ENCODE data around the gene CMIP. TPM values are rescaled to one million over a fixed set of nuclear protein-coding genes. Genes with fewer than 3 reads are reported as not detected.
A peak's percentile ranks its signal among the peaks of the same experiment; 100 is the strongest.

The CMIP gene
- total RNA-seq, 5 donors from 2014 or later (not counting 1 experiment from before 2014, with no cell fraction given) = 39.8 to 55.9 (median 42.6) TPM

DNA sequence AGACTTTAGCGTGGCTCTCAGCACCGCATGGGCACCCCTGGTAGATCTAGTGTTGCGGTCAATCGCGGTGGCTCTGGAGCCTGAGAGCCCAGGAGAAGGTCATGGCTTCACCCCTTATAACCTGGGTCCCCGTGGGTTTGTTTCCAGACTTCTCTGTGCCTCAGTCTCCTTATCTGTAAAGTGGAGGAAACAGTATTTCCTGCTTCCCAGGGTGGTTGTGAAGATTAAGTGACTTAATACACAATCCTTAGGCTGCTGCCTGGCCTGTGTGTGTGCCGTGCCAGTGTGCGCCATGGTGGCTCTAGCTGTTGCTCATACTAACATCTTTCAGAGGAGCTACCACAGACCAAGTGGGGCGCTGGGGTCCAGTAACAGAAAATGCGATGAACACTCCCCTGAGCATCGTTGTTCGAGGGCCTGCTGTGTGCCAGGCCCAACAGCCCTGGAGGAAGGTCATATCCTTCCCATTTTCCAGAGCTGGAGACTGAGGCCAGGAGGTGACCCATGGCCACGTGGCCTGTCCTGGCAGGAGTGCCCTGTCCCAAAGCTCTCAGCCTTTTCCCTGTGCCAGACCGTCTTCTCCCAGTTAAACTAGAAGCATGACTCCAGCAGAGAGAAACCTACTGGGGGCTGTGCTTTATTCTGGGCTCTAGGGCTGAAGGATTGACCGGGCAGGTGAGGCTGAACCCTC lies 70.1 kb downstream of the CMIP start:
- Mint-ChIP-seq H3K4me1 (peaks cover 16 to 29% (median 18%) of the 10 kb centered on the region in 3 donors), H3K27me3 (no peaks in the 10 kb centered on the region), H3K36me3 (peaks cover 13% of the 10 kb centered on the region), H3K9me3 (no peaks in the 10 kb centered on the region), H3K4me3 (no peak overlapping the region), H3K27ac (no peak overlapping the region)
- peaks cover 0 to 31% of the 10 kb centered on the region in 2 experiments for H3K4me1 ChIP-seq (ENCODE audit: control insufficient read depth in 1 of 2, extremely low read depth in 1 of 2, insufficient read depth in 2 of 2, low read length in 2 of 2)
- ATAC-seq (replicated peaks in 1 of 4) = no peak
- H3K36me3 ChIP-seq (ENCODE audit: control insufficient read depth in 2 of 2, extremely low read depth in 1 of 2, insufficient read depth in 1 of 2, low read length in 1 of 2) = peaks cover 0 to 7% of the 10 kb centered on the region in 2 donors
- ChIA-PET POLR2A (no interaction called here), CTCF (no interaction called here)
- H3K4me3 ChIP-seq (ENCODE audit: control insufficient read depth in 1 of 2, extremely low read depth in 1 of 2, low read length in 1 of 2) = no peak overlapping the region
- DNase-seq = no peak
- no peaks in the 10 kb centered on the region for H3K27me3 ChIP-seq (replicated peaks in 1 of 2; ENCODE audit: control insufficient read depth in 2 of 2, extremely low read depth in 1 of 2, insufficient read depth in 2 of 2, low read length in 1 of 2)
- 94% methylated on average over 14 of the region's 15 CpGs for WGBS (ENCODE audit: insufficient coverage)
- no peak overlapping the region for H3K27ac ChIP-seq (ENCODE audit: low read length)
- H3K9me3 ChIP-seq = no peaks in the 10 kb centered on the region

DNA sequence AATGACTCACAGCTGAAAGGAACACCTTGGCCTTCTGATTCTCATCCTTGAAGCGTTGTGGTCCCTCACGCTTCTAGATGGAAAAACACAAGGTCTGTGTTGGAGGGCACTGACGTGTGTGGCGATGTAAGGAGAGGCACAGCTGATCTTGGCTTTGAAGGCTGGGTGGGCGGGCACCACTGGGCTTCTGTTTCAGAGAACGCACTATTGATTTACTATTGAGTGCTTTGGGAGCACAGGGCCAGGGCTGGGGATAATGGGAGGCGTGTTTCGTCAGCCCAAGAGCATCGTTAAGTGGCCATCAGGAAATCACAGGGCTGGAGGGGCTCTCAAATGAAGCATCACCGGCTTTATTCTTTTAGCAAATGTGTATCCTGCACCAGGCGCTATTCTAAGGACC lies 70.7 kb downstream of the CMIP start:
- no peaks in the 10 kb centered on the region for H3K9me3 Mint-ChIP-seq

DNA sequence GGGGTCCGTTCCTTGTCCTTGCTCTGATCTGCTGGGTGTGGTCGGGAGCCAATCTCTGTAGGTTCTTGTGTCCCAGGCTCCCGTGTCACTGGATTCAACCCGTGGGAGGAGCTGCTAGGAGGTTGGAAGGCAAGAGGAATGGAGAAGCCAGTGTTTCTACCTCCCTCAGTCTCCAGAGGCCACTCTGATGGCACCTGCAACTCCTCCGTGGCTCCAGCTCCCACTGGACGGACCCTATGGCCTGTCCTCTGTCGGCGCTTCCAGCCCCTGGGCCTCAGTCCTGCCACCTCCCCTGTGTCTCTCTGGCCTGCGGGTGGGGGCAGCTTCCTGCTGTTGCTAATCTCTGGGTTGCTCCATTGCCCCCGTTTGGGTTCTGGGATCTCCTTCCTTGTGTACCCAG lies 71.1 kb downstream of the CMIP start:
- Mint-ChIP-seq H3K4me1 (peaks cover 23 to 38% (median 28%) of the 10 kb centered on the region in 3 donors), H3K36me3 (peaks cover 13% of the 10 kb centered on the region), H3K27ac (peak overlapping the region in 1 of 2 donors; percentile 17), H3K4me3 (no peak overlapping the region), H3K27me3 (no peaks in the 10 kb centered on the region), H3K9me3 (no peaks in the 10 kb centered on the region)
- ChIA-PET CTCF (no interaction called here), POLR2A (interaction anchor here in 1 of 2 donors (0.6 kb wide), 1 partner anchor 11 kb away, joined by 3 read pairs; no protein-coding TSS in a partner anchor)
- no peaks in the 10 kb centered on the region for H3K27me3 ChIP-seq (replicated peaks in 1 of 2; ENCODE audit: control insufficient read depth in 2 of 2, extremely low read depth in 1 of 2, insufficient read depth in 2 of 2, low read length in 1 of 2)
- no peak for ATAC-seq (replicated peaks in 1 of 4)
- H3K4me3 ChIP-seq (ENCODE audit: control insufficient read depth in 1 of 2, extremely low read depth in 1 of 2, low read length in 1 of 2) = no peak overlapping the region
- DNase-seq = no peak
- 96% methylated on average over 7 of the region's 10 CpGs for WGBS (ENCODE audit: insufficient coverage)
- peaks cover 0 to 7% of the 10 kb centered on the region in 2 donors for H3K36me3 ChIP-seq (ENCODE audit: control insufficient read depth in 2 of 2, extremely low read depth in 1 of 2, insufficient read depth in 1 of 2, low read length in 1 of 2)
- H3K9me3 ChIP-seq = no peaks in the 10 kb centered on the region
- peaks cover 0 to 41% of the 10 kb centered on the region in 2 experiments for H3K4me1 ChIP-seq (ENCODE audit: control insufficient read depth in 1 of 2, extremely low read depth in 1 of 2, insufficient read depth in 2 of 2, low read length in 2 of 2)
- no peak overlapping the region for H3K27ac ChIP-seq (ENCODE audit: low read length)

More for the DNA sequence above, 70.7 kb downstream of the CMIP start:
- Histone ChIP-seq H3K27me3 (replicated peaks in 1 of 2; ENCODE audit: control insufficient read depth in 2 of 2, extremely low read depth in 1 of 2, insufficient read depth in 2 of 2, low read length in 1 of 2) (no peaks in the 10 kb centered on the region), H3K4me1 (ENCODE audit: control insufficient read depth in 1 of 2, extremely low read depth in 1 of 2, insufficient read depth in 2 of 2, low read length in 2 of 2) (peaks cover 0 to 36% of the 10 kb centered on the region in 2 experiments), H3K9me3 (no peaks in the 10 kb centered on the region), H3K36me3 (ENCODE audit: control insufficient read depth in 2 of 2, extremely low read depth in 1 of 2, insufficient read depth in 1 of 2, low read length in 1 of 2) (peaks cover 0 to 7% of the 10 kb centered on the region in 2 donors), H3K27ac (ENCODE audit: low read length) (no peak overlapping the region), H3K4me3 (ENCODE audit: control insufficient read depth in 1 of 2, extremely low read depth in 1 of 2, low read length in 1 of 2) (no peak overlapping the region)
- 96% methylated on average over 11 of the region's 11 CpGs for WGBS (ENCODE audit: insufficient coverage)
- ATAC-seq (replicated peaks in 1 of 4) (no peak), DNase-seq (no peak)
- peaks cover 13% of the 10 kb centered on the region for H3K36me3 Mint-ChIP-seq
- H3K27ac Mint-ChIP-seq = no peak overlapping the region
- no peak overlapping the region for H3K4me3 Mint-ChIP-seq
- no peaks in the 10 kb centered on the region for H3K27me3 Mint-ChIP-seq
- peaks cover 20 to 34% (median 23%) of the 10 kb centered on the region in 3 donors for H3K4me1 Mint-ChIP-seq
- POLR2A ChIA-PET = no interaction called here
- CTCF ChIA-PET = no interaction called here

DNA sequence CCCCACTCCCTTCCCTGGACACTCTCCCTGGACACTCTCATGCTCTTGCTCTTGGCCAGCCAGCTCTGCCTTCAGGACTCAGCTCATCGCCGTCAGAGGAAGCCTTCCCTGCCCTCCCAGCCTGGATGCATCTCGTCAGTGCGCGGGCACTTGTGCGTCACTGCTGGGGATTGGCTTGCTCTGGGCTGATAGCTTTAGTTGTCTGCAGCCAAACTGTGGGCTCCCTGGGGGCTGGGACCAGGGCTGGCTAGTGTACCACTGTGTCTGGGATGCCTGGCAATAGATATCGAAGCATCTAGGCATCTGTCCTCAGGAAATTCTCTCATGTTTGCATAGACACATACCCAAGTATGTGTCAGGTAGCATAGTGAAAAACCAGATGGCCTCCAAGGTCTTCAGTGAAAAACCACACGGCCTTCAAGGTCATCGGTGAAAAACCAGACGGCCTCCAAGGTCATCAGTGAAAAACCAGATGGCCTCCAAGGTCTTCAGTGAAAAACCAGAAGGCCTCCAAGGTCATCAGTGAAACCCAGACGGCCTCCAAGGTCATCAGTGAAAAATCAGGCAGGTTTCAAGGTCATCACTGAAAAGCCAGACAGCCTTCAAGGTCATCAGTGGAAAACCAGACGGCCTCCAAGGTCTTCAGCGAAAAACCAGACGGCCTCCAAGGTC lies 72.0 kb downstream of the CMIP start:
- Histone ChIP-seq H3K36me3 (ENCODE audit: control insufficient read depth in 2 of 2, extremely low read depth in 1 of 2, insufficient read depth in 1 of 2, low read length in 1 of 2) (peaks cover 0 to 7% of the 10 kb centered on the region in 2 donors), H3K4me3 (ENCODE audit: control insufficient read depth in 1 of 2, extremely low read depth in 1 of 2, low read length in 1 of 2) (no peak overlapping the region), H3K27me3 (replicated peaks in 1 of 2; ENCODE audit: control insufficient read depth in 2 of 2, extremely low read depth in 1 of 2, insufficient read depth in 2 of 2, low read length in 1 of 2) (no peaks in the 10 kb centered on the region), H3K27ac (ENCODE audit: low read length) (no peak overlapping the region), H3K9me3 (no peaks in the 10 kb centered on the region), H3K4me1 (ENCODE audit: control insufficient read depth in 1 of 2, extremely low read depth in 1 of 2, insufficient read depth in 2 of 2, low read length in 2 of 2) (peaks cover 0 to 50% of the 10 kb centered on the region in 2 experiments)
- no peaks in the 10 kb centered on the region for H3K9me3 Mint-ChIP-seq
- H3K27ac Mint-ChIP-seq = peak overlapping the region in 1 of 2 donors; percentile 16
- H3K4me3 Mint-ChIP-seq = no peak overlapping the region
- H3K27me3 Mint-ChIP-seq = no peaks in the 10 kb centered on the region
- 97% methylated on average over 14 of the region's 14 CpGs for WGBS (ENCODE audit: insufficient coverage)
- H3K4me1 Mint-ChIP-seq = peaks cover 32 to 43% (median 37%) of the 10 kb centered on the region in 3 donors
- peaks cover 13% of the 10 kb centered on the region for H3K36me3 Mint-ChIP-seq
- CTCF ChIA-PET = no interaction called here
- ATAC-seq (replicated peaks in 1 of 4) (no peak), DNase-seq (no peak)
- POLR2A ChIA-PET = interaction anchor here in 1 of 2 donors (0.5 to 0.6 kb wide), 2 partner anchors 12 to 35 kb away, joined by 3 to 6 read pairs; no protein-coding TSS in a partner anchor

DNA sequence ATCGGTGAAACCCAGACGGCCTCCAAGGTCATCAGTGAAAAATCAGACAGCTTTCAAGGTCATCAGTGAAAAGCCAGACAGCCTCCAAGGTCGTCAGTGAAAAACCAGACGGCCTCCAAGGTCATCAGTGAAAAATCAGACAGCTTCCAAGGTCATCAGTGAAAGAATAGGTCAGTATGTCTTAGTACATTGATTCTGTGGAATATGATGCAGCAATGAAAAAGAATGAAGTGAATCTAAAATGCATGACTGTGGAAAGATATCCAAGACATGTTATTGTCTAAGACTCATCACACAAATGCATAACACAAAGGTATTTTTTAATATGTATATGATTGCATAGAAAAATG lies 72.5 kb downstream of the CMIP start:
- no peak overlapping the region for H3K4me3 Mint-ChIP-seq
- ATAC-seq (replicated peaks in 1 of 4) = no peak
- Histone ChIP-seq H3K27ac (ENCODE audit: low read length) (no peak overlapping the region), H3K36me3 (ENCODE audit: control insufficient read depth in 2 of 2, extremely low read depth in 1 of 2, insufficient read depth in 1 of 2, low read length in 1 of 2) (peaks cover 0 to 7% of the 10 kb centered on the region in 2 donors), H3K27me3 (replicated peaks in 1 of 2; ENCODE audit: control insufficient read depth in 2 of 2, extremely low read depth in 1 of 2, insufficient read depth in 2 of 2, low read length in 1 of 2) (no peaks in the 10 kb centered on the region), H3K4me1 (ENCODE audit: control insufficient read depth in 1 of 2, extremely low read depth in 1 of 2, insufficient read depth in 2 of 2, low read length in 2 of 2) (peaks cover 0 to 55% of the 10 kb centered on the region in 2 experiments), H3K4me3 (ENCODE audit: control insufficient read depth in 1 of 2, extremely low read depth in 1 of 2, low read length in 1 of 2) (no peak overlapping the region), H3K9me3 (no peaks in the 10 kb centered on the region)
- H3K27ac Mint-ChIP-seq = no peak overlapping the region
- CTCF ChIA-PET = no interaction called here
- WGBS (ENCODE audit: insufficient coverage) = 96% methylated on average over 4 of the region's 4 CpGs
- POLR2A ChIA-PET = no interaction called here
- H3K27me3 Mint-ChIP-seq = no peaks in the 10 kb centered on the region
- no peak for DNase-seq
- peaks cover 13% of the 10 kb centered on the region for H3K36me3 Mint-ChIP-seq
- peaks cover 37 to 48% (median 37%) of the 10 kb centered on the region in 3 donors for H3K4me1 Mint-ChIP-seq
- no peaks in the 10 kb centered on the region for H3K9me3 Mint-ChIP-seq

DNA sequence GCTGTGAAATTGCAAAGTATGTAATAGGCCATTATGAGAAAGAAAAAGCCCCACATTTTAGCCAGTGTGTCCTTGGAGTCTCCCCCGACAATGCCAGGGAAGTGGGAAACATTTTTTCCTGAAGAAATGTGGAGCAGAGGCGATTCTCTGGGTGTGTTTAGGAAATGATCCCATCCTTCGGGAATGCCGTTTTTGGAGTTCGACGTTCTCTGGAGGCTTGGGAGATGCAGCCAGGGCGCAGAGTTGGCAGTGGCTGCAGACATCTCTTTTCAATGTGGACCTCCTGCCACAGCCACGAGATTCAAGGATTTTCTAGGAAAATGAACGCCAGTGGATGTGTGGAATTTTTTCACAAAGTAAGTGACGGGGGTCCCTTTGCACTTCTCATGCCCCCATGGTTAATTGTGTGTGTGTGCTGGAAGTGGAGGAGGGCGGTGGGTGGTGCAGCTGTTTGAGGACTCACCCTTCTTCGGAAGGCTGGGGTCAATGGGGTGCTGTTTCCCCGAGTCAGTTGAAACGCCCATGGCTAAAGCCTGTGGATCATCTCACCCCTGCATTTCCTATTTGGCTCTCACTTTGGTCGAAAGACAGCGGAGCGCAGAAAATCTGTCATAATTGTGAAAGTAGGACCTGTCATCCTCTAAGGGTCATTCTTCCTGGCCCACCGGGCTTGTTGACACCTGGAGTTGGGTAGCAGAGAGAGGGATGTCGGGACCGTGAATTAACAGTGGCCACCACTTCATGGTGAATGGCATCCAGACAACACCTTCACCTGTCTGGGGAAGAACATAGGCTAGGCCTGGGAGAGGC lies 73.2 kb downstream of the CMIP start:
- Mint-ChIP-seq H3K4me1 (peaks cover 42 to 52% (median 44%) of the 10 kb centered on the region in 3 donors), H3K36me3 (peaks cover 13% of the 10 kb centered on the region), H3K27me3 (no peaks in the 10 kb centered on the region), H3K4me3 (no peak overlapping the region), H3K27ac (no peak overlapping the region), H3K9me3 (no peaks in the 10 kb centered on the region)
- Histone ChIP-seq H3K4me1 (ENCODE audit: control insufficient read depth in 1 of 2, extremely low read depth in 1 of 2, insufficient read depth in 2 of 2, low read length in 2 of 2) (peaks cover 0 to 58% of the 10 kb centered on the region in 2 experiments), H3K27me3 (replicated peaks in 1 of 2; ENCODE audit: control insufficient read depth in 2 of 2, extremely low read depth in 1 of 2, insufficient read depth in 2 of 2, low read length in 1 of 2) (no peaks in the 10 kb centered on the region), H3K27ac (ENCODE audit: low read length) (no peak overlapping the region), H3K9me3 (no peaks in the 10 kb centered on the region), H3K4me3 (ENCODE audit: control insufficient read depth in 1 of 2, extremely low read depth in 1 of 2, low read length in 1 of 2) (no peak overlapping the region), H3K36me3 (ENCODE audit: control insufficient read depth in 2 of 2, extremely low read depth in 1 of 2, insufficient read depth in 1 of 2, low read length in 1 of 2) (peaks cover 0 to 7% of the 10 kb centered on the region in 2 donors)
- POLR2A ChIA-PET = no interaction called here
- ATAC-seq (replicated peaks in 1 of 4) = no peak
- whole genome bisulfite sequencing (ENCODE audit: insufficient coverage) = 97% methylated on average over 10 of the region's 20 CpGs
- DNase-seq = no peak
- CTCF ChIA-PET = no interaction called here

All from T-cell (primary cell).